Psoas muscle (tissue), 8 donors: ENCODE results near the gene SLC8B1. TPM values are rescaled to one million over a fixed set of nuclear protein-coding genes. Genes with fewer than 3 reads are reported as not detected.

Source experiments
- ATAC-seq, 4 donors: fragments of 200-7000 bp; cut with Tn5 transposase; one replicate each; pipeline ENCODE4 v1.9.1; 2020; ENCODE audit warnings: moderate library complexity in 3 of 4, mild to moderate bottlenecking in 2 of 4
- DNase-seq, 2 donors: peaks; one replicate each; pipeline ENCODE4 v3.0.0-alpha.2; 2020
- H3K27ac ChIP-seq: fragments of 200-600 bp; one replicate; pipeline ENCODE4 v1.8.0; 2022
- H3K27me3 ChIP-seq, 3 donors: fragments of 200-600 bp in 1 of 3; one replicate each; pipeline versions ENCODE4 v1.6.1 to v1.8.0; 2013 to 2022; ENCODE audit warnings: low read length in 2 of 3, mild to moderate bottlenecking in 2 of 3, moderate library complexity in 1 of 3; ENCODE audit not compliant: insufficient read depth in 3 of 3
- H3K36me3 ChIP-seq, 2 donors: fragments of 200-600 bp in 1 of 2; one replicate each; pipeline versions ENCODE4 v1.6.1 to v1.8.0; 2013 to 2022; ENCODE audit warnings: low read depth in 1 of 2, mild to moderate bottlenecking in 1 of 2, moderate library complexity in 1 of 2; ENCODE audit not compliant: insufficient read depth in 1 of 2
- H3K4me1 ChIP-seq: fragments of 200-600 bp; one replicate; pipeline ENCODE4 v1.8.0; 2022
- H3K4me3 ChIP-seq: fragments of 200-600 bp; one replicate; pipeline ENCODE4 v1.8.0; 2022; ENCODE audit warnings: mild to moderate bottlenecking
- H3K9me3 ChIP-seq: fragments of 200-600 bp; one replicate; pipeline ENCODE4 v1.8.0; 2022
- WGBS, 3 donors: extraction: QIAGEN DNeasy Blood & Tissue Kit; methylation state at CpG; one replicate each; pipeline versions ENCODE4 v1.1.6 to v1.1.7; 2013; 5-methylcytosine and 5-hydroxymethylcytosine counted together
- intact Hi-C, 2 donors: fragments of 100-400 bp; cut with DNase I; formaldehyde crosslinking; loops; one replicate each; pipeline versions ENCODE4 v1.11.0 to v1.14.2; 2022
- polyA plus RNA-seq, 3 donors: library from polyadenylated mRNA; stranded (reverse); fragments of 200-250 nt; gene quantifications; one replicate each; pipeline ENCODE4 v1.2.3, GENCODE V29; 2013
- total RNA-seq, 4 donors: library from RNA; stranded (reverse); fragmentation: NEBNext Ultra II Directional in 2 of 4; extraction: Animal tissue kit (Norgen Biotek cat#: 25700) in 2 of 4; gene quantifications; one replicate each; pipeline versions ENCODE4 v1.2.1 to v1.2.4, GENCODE V29; 2021 to 2023
- TF ChIP-seq, protein P1 (sequence below): fragments of 200-600 bp; IDR thresholded peaks from one replicate; pipeline ENCODE4 v1.8.0; 2022; ENCODE audit warnings: antibody characterized with exemption
- donor health status: healthy with polysubstance abuse.
- donor health status: DM: no; HTN: no; CAD: no; lungs with moderate emphysema.
- donor health status: Bipolar disorder and iron deficiency.
- donor health status: healthy.
- donor health status: DM: yes; HTN: yes; CAD: no.
- donor health status: DM: no; HTN: no; CAD: no.
- donor health status: DM: no; HTN: no; CAD: no.
- donor health status: DM: yes; HTN: yes; CAD: no.

Gene SLC8B1
- total and polyA plus RNA-seq, 7 donors, result 5.7 to 10.3 (median 9.2) TPM

DNA sequence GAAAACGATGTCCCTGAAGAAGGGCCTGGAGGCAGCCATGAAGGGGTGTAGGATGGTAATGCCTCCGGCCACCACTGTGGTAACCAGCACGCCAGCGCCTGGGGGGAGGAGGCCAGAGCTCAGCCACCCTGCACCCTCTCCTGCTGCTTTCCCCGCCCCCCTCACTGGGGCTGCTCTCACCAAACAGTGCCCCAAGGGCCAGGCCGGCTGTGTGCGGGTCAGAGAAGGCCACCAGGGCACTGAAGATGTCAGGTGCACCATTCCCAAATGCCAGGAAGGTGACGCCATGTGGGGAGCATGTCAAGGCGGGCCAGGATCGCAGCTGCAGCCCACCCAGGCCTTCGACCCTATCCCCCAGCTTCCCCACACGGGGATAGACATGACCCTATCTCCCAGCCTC, 14.5 kb downstream of the SLC8B1 start:
- no peaks in the 10 kb centered on the region for H3K27me3 ChIP-seq
- peaks cover 0 to 56% of the 10 kb centered on the region in 2 donors for H3K36me3 ChIP-seq
- DNase-seq (no peak), ATAC-seq (no peak)
- H3K4me1 ChIP-seq, result no peaks in the 10 kb centered on the region
- no peak overlapping the region for H3K27ac ChIP-seq
- WGBS, 3 donors, result 89 to 91% (median 91%) methylated on average over 9 to 12 of the region's 12 CpGs
- intact Hi-C loops, result no loop called here
- H3K9me3 ChIP-seq, result no peaks in the 10 kb centered on the region
- no peak overlapping the region for H3K4me3 ChIP-seq
- TF ChIP-seq, protein P1, sequence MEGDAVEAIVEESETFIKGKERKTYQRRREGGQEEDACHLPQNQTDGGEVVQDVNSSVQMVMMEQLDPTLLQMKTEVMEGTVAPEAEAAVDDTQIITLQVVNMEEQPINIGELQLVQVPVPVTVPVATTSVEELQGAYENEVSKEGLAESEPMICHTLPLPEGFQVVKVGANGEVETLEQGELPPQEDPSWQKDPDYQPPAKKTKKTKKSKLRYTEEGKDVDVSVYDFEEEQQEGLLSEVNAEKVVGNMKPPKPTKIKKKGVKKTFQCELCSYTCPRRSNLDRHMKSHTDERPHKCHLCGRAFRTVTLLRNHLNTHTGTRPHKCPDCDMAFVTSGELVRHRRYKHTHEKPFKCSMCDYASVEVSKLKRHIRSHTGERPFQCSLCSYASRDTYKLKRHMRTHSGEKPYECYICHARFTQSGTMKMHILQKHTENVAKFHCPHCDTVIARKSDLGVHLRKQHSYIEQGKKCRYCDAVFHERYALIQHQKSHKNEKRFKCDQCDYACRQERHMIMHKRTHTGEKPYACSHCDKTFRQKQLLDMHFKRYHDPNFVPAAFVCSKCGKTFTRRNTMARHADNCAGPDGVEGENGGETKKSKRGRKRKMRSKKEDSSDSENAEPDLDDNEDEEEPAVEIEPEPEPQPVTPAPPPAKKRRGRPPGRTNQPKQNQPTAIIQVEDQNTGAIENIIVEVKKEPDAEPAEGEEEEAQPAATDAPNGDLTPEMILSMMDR, result no peak

- no peak overlapping the region for H3K4me3 ChIP-seq
- WGBS, 3 donors, result 90 to 96% (median 95%) methylated on average over 15 of the region's 15 CpGs
- DNase-seq, result no peak
- no peak for ATAC-seq
- peaks cover 0 to 70% of the 10 kb centered on the region in 2 donors for H3K36me3 ChIP-seq
- intact Hi-C loops, result no loop called here
- no peaks in the 10 kb centered on the region for H3K27me3 ChIP-seq
- TF ChIP-seq, protein P1, result no peak
- H3K27ac ChIP-seq, result no peak overlapping the region
- no peaks in the 10 kb centered on the region for H3K9me3 ChIP-seq
- H3K4me1 ChIP-seq, result no peaks in the 10 kb centered on the region
Observed at GRCh38 chr12:113318900-113319628, 15.8 kb downstream of the SLC8B1 start.

- intact Hi-C loops, result no loop called here
- H3K27ac ChIP-seq, result no peak overlapping the region
- ATAC-seq (no peak), DNase-seq (no peak)
- no peaks in the 10 kb centered on the region for H3K4me1 ChIP-seq
- H3K4me3 ChIP-seq, result no peak overlapping the region
- no peaks in the 10 kb centered on the region for H3K9me3 ChIP-seq
- WGBS, 3 donors, result 94 to 98% (median 95%) methylated on average over 4 of the region's 4 CpGs
- H3K27me3 ChIP-seq, result no peaks in the 10 kb centered on the region
- H3K36me3 ChIP-seq, result peaks cover 0 to 79% of the 10 kb centered on the region in 2 donors
- TF ChIP-seq, protein P1, result no peak
Observed at GRCh38 chr12:113318046-113318656, 16.8 kb downstream of the SLC8B1 start.

GRCh38 chr12:113317122-113317521, 17.8 kb downstream of the SLC8B1 start:
- TF ChIP-seq, protein P1, result no peak
- 92 to 96% (median 94%) methylated on average over 6 of the region's 6 CpGs for WGBS, 3 donors

More at GRCh38 chr12:113317122-113317521, 17.8 kb downstream of the SLC8B1 start:
- Histone ChIP-seq H3K9me3 (no peaks in the 10 kb centered on the region), H3K27ac (no peak overlapping the region), H3K4me1 (peaks cover 4% of the 10 kb centered on the region), H3K36me3 (peaks cover 0 to 87% of the 10 kb centered on the region in 2 donors), H3K27me3 (no peaks in the 10 kb centered on the region), H3K4me3 (no peak overlapping the region)
- ATAC-seq, result no peak
- intact Hi-C loops, result no loop called here
- no peak for DNase-seq
